ENCODE results near the gene LMCD1. TPM values are rescaled to one million over a fixed set of nuclear protein-coding genes. Genes with fewer than 3 reads are reported as not detected.

The LMCD1 gene
- total and polyA plus RNA-seq, 4 donors = 192 to 1,289 (median 381) TPM

GRCh38 chr3:8552223-8552762 is 50.7 kb downstream of the LMCD1 start:
- ATAC-seq (ENCODE audit: low FRiP score) (no peak), DNase-seq (peak in 1 of 2 donors; percentile 17)
- H3K27ac ChIP-seq (ENCODE audit: low read depth in 1 of 2, low read length in 2 of 2) = peak overlapping the region in 1 of 2 donors; percentile 69
- peaks cover 0 to 23% of the 10 kb centered on the region in 2 donors for H3K36me3 ChIP-seq (ENCODE audit: control insufficient read depth in 1 of 2, insufficient read depth in 2 of 2, low read length in 1 of 2)
- no peaks in the 10 kb centered on the region for H3K27me3 ChIP-seq (ENCODE audit: control insufficient read depth in 1 of 2, insufficient read depth in 2 of 2, low read length in 1 of 2)
- peaks cover 0 to 7% of the 10 kb centered on the region in 2 donors for H3K4me1 ChIP-seq (ENCODE audit: control insufficient read depth in 1 of 2, insufficient read depth in 2 of 2, low read length in 2 of 2)
- WGBS, 2 donors = 14 to 28% methylated on average over 5 of the region's 5 CpGs
- H3K4me3 ChIP-seq (ENCODE audit: low read length in 2 of 2) = no peak overlapping the region
- no peaks in the 10 kb centered on the region for H3K9me3 ChIP-seq (ENCODE audit: control insufficient read depth, low read length)
- intact Hi-C loops (cut with DNase I) = loop anchor here in 1 of 2 donors (5.0 kb wide), 1 partner anchor 45 kb away; no protein-coding TSS in a partner anchor

- 3 to 13% methylated on average over 6 of the region's 6 CpGs for WGBS, 2 donors
- Histone ChIP-seq H3K27ac (ENCODE audit: low read depth in 1 of 2, low read length in 2 of 2) (peak overlapping the region in 1 of 2 donors; percentile 69), H3K4me3 (ENCODE audit: low read length in 2 of 2) (no peak overlapping the region), H3K36me3 (ENCODE audit: control insufficient read depth in 1 of 2, insufficient read depth in 2 of 2, low read length in 1 of 2) (peaks cover 0 to 25% of the 10 kb centered on the region in 2 donors), H3K27me3 (ENCODE audit: control insufficient read depth in 1 of 2, insufficient read depth in 2 of 2, low read length in 1 of 2) (no peaks in the 10 kb centered on the region), H3K4me1 (ENCODE audit: control insufficient read depth in 1 of 2, insufficient read depth in 2 of 2, low read length in 2 of 2) (peaks cover 4 to 10% of the 10 kb centered on the region in 2 donors), H3K9me3 (ENCODE audit: control insufficient read depth, low read length) (no peaks in the 10 kb centered on the region)
- DNase-seq = peak in 1 of 2 donors; percentile 71
- intact Hi-C loops (cut with DNase I) = loop anchor here in 1 of 2 donors (5.0 kb wide), 1 partner anchor 46 kb away; no protein-coding TSS in a partner anchor
- no peak for ATAC-seq (ENCODE audit: low FRiP score)
Observed at GRCh38 chr3:8553405-8553804, 51.8 kb downstream of the LMCD1 start.

GRCh38 chr3:8554696-8555095 is 53.1 kb downstream of the LMCD1 start:
- ATAC-seq (ENCODE audit: low FRiP score) = no peak
- H3K27ac ChIP-seq (ENCODE audit: low read depth in 1 of 2, low read length in 2 of 2) = peak overlapping the region; percentile 51 to 89
- H3K36me3 ChIP-seq (ENCODE audit: control insufficient read depth in 1 of 2, insufficient read depth in 2 of 2, low read length in 1 of 2) = peaks cover 0 to 18% of the 10 kb centered on the region in 2 donors
- intact Hi-C loops (cut with DNase I) = loop anchor here in 1 of 2 donors (2.0 to 5.0 kb wide), 2 partner anchors 38 to 47 kb away; no protein-coding TSS in a partner anchor
- no peaks in the 10 kb centered on the region for H3K9me3 ChIP-seq (ENCODE audit: control insufficient read depth, low read length)
- no peak overlapping the region for H3K4me3 ChIP-seq (ENCODE audit: low read length in 2 of 2)
- peak in 1 of 2 donors; percentile 62 for DNase-seq
- H3K27me3 ChIP-seq (ENCODE audit: control insufficient read depth in 1 of 2, insufficient read depth in 2 of 2, low read length in 1 of 2) = no peaks in the 10 kb centered on the region
- WGBS, 2 donors = 15 to 20% methylated on average over 11 of the region's 11 CpGs
- H3K4me1 ChIP-seq (ENCODE audit: control insufficient read depth in 1 of 2, insufficient read depth in 2 of 2, low read length in 2 of 2) = peaks cover 4 to 10% of the 10 kb centered on the region in 2 donors

GRCh38 chr3:8555113-8555661 is 53.6 kb downstream of the LMCD1 start:
- intact Hi-C loops (cut with DNase I) = loop anchor here in 1 of 2 donors (2.0 kb wide), 1 partner anchor 38 kb away; no protein-coding TSS in a partner anchor
- DNase-seq = peak; percentile 72 to 76
- H3K4me1 ChIP-seq (ENCODE audit: control insufficient read depth in 1 of 2, insufficient read depth in 2 of 2, low read length in 2 of 2) = peaks cover 4 to 8% of the 10 kb centered on the region in 2 donors
- peak overlapping the region; percentile 51 to 65 for H3K27ac ChIP-seq (ENCODE audit: low read depth in 1 of 2, low read length in 2 of 2)
- H3K36me3 ChIP-seq (ENCODE audit: control insufficient read depth in 1 of 2, insufficient read depth in 2 of 2, low read length in 1 of 2) = peaks cover 0 to 14% of the 10 kb centered on the region in 2 donors
- 1 to 9% methylated on average over 7 to 8 of the region's 8 CpGs for WGBS, 2 donors
- H3K27me3 ChIP-seq (ENCODE audit: control insufficient read depth in 1 of 2, insufficient read depth in 2 of 2, low read length in 1 of 2) = no peaks in the 10 kb centered on the region
- H3K9me3 ChIP-seq (ENCODE audit: control insufficient read depth, low read length) = no peaks in the 10 kb centered on the region
- no peak for ATAC-seq (ENCODE audit: low FRiP score)
- no peak overlapping the region for H3K4me3 ChIP-seq (ENCODE audit: low read length in 2 of 2)

GRCh38 chr3:8555725-8556472 is 54.3 kb downstream of the LMCD1 start:
- intact Hi-C loops (cut with DNase I) = loop anchor here in 1 of 2 donors (2.0 kb wide), 1 partner anchor 37 kb away; no protein-coding TSS in a partner anchor
- ATAC-seq (ENCODE audit: low FRiP score) (no peak), DNase-seq (no peak)
- Histone ChIP-seq H3K36me3 (ENCODE audit: control insufficient read depth in 1 of 2, insufficient read depth in 2 of 2, low read length in 1 of 2) (peaks cover 0 to 13% of the 10 kb centered on the region in 2 donors), H3K27ac (ENCODE audit: low read depth in 1 of 2, low read length in 2 of 2) (peak overlapping the region in 1 of 2 donors; percentile 56), H3K4me3 (ENCODE audit: low read length in 2 of 2) (no peak overlapping the region), H3K27me3 (ENCODE audit: control insufficient read depth in 1 of 2, insufficient read depth in 2 of 2, low read length in 1 of 2) (no peaks in the 10 kb centered on the region), H3K4me1 (ENCODE audit: control insufficient read depth in 1 of 2, insufficient read depth in 2 of 2, low read length in 2 of 2) (peaks cover 4 to 8% of the 10 kb centered on the region in 2 donors), H3K9me3 (ENCODE audit: control insufficient read depth, low read length) (no peaks in the 10 kb centered on the region)
- WGBS, 2 donors = 35 to 44% methylated on average over 6 of the region's 6 CpGs

- 61 to 71% methylated on average over 5 of the region's 5 CpGs for WGBS, 2 donors
- Histone ChIP-seq H3K4me3 (ENCODE audit: low read length in 2 of 2) (no peak overlapping the region), H3K36me3 (ENCODE audit: control insufficient read depth in 1 of 2, insufficient read depth in 2 of 2, low read length in 1 of 2) (peaks cover 0 to 12% of the 10 kb centered on the region in 2 donors), H3K9me3 (ENCODE audit: control insufficient read depth, low read length) (no peaks in the 10 kb centered on the region), H3K27ac (ENCODE audit: low read depth in 1 of 2, low read length in 2 of 2) (peak overlapping the region in 1 of 2 donors; percentile 11), H3K27me3 (ENCODE audit: control insufficient read depth in 1 of 2, insufficient read depth in 2 of 2, low read length in 1 of 2) (no peaks in the 10 kb centered on the region), H3K4me1 (ENCODE audit: control insufficient read depth in 1 of 2, insufficient read depth in 2 of 2, low read length in 2 of 2) (peaks cover 4 to 8% of the 10 kb centered on the region in 2 donors)
- DNase-seq (peak in 1 of 2 donors; percentile 57), ATAC-seq (ENCODE audit: low FRiP score) (no peak)
- intact Hi-C loops (cut with DNase I) = no loop called here
Observed at GRCh38 chr3:8556473-8556869, 54.8 kb downstream of the LMCD1 start.

GRCh38 chr3:8557298-8557697 is 55.7 kb downstream of the LMCD1 start:
- Histone ChIP-seq H3K27ac (ENCODE audit: low read depth in 1 of 2, low read length in 2 of 2) (peak overlapping the region in 1 of 2 donors; percentile 47), H3K4me1 (ENCODE audit: control insufficient read depth in 1 of 2, insufficient read depth in 2 of 2, low read length in 2 of 2) (peaks cover 7% of the 10 kb centered on the region in 2 donors), H3K27me3 (ENCODE audit: control insufficient read depth in 1 of 2, insufficient read depth in 2 of 2, low read length in 1 of 2) (no peaks in the 10 kb centered on the region), H3K4me3 (ENCODE audit: low read length in 2 of 2) (no peak overlapping the region), H3K36me3 (ENCODE audit: control insufficient read depth in 1 of 2, insufficient read depth in 2 of 2, low read length in 1 of 2) (peaks cover 4 to 10% of the 10 kb centered on the region in 2 donors), H3K9me3 (ENCODE audit: control insufficient read depth, low read length) (no peaks in the 10 kb centered on the region)
- 9 to 12% methylated on average over 4 of the region's 4 CpGs for WGBS, 2 donors
- DNase-seq = peak in 1 of 2 donors; percentile 25
- intact Hi-C loops (cut with DNase I) = no loop called here
- peak; percentile 40 for ATAC-seq (ENCODE audit: low FRiP score)

GRCh38 chr3:8558645-8559044 is 57.0 kb downstream of the LMCD1 start:
- intact Hi-C loops (cut with DNase I) = no loop called here
- no peaks in the 10 kb centered on the region for H3K27me3 ChIP-seq (ENCODE audit: control insufficient read depth in 1 of 2, insufficient read depth in 2 of 2, low read length in 1 of 2)
- ATAC-seq (ENCODE audit: low FRiP score) = no peak
- H3K27ac ChIP-seq (ENCODE audit: low read depth in 1 of 2, low read length in 2 of 2) = peak overlapping the region in 1 of 2 donors; percentile 88
- H3K36me3 ChIP-seq (ENCODE audit: control insufficient read depth in 1 of 2, insufficient read depth in 2 of 2, low read length in 1 of 2) = peaks cover 7 to 10% of the 10 kb centered on the region in 2 donors
- WGBS, 2 donors = 73 to 85% methylated on average over 2 of the region's 2 CpGs
- H3K9me3 ChIP-seq (ENCODE audit: control insufficient read depth, low read length) = no peaks in the 10 kb centered on the region
- peaks cover 7% of the 10 kb centered on the region in 2 donors for H3K4me1 ChIP-seq (ENCODE audit: control insufficient read depth in 1 of 2, insufficient read depth in 2 of 2, low read length in 2 of 2)
- peak in 1 of 2 donors; percentile 49 for DNase-seq
- no peak overlapping the region for H3K4me3 ChIP-seq (ENCODE audit: low read length in 2 of 2)
